GM12878 (cell line): ENCODE measurements around the gene DKKL1. TPM values are rescaled to one million over a fixed set of nuclear protein-coding genes. Genes with fewer than 3 reads are reported as not detected.

Experiments
- ATF3 ChIP-seq: IDR thresholded peaks from 2 replicates; pipeline ENCODE4 v1.6.1; 2011; ENCODE audit warnings: low read depth, mild to moderate bottlenecking, low read length, moderate library complexity, borderline replicate concordance; ENCODE audit errors: extremely low read depth
- CHD2 ChIP-seq: IDR thresholded peaks from 2 replicates; pipeline ENCODE4 v1.6.1; 2011; ENCODE audit warnings: low read depth, low read length, improper control_type of control experiment, borderline replicate concordance
- HSF1 ChIP-seq: fragments of 150-350 bp; IDR thresholded peaks from 2 replicates; pipeline ENCODE4 v1.6.1; 2014; ENCODE audit warnings: mild to moderate bottlenecking, low read depth, low read length
- JUND ChIP-seq: IDR thresholded peaks from 2 replicates; pipeline ENCODE4 v1.6.1; 2012; ENCODE audit warnings: low read depth, mild to moderate bottlenecking, low read length, improper control_type of control experiment, moderate library complexity
- MYB ChIP-seq: fragments of 150-350 bp; IDR thresholded peaks from 2 replicates; pipeline ENCODE4 v1.6.1; 2014; ENCODE audit warnings: mild to moderate bottlenecking, low read depth, low read length, borderline replicate concordance
- NFYB ChIP-seq: IDR thresholded peaks from 2 replicates; pipeline ENCODE4 v1.6.1; 2011; ENCODE audit warnings: low read depth, mild to moderate bottlenecking, low read length, improper control_type of control experiment, moderate library complexity; ENCODE audit not compliant: insufficient read depth
- PML ChIP-seq: IDR thresholded peaks from 2 replicates; pipeline ENCODE4 v1.6.1; 2012; ENCODE audit warnings: low read length, inconsistent platforms
- POLR2A ChIP-seq: IDR thresholded peaks from 2 replicates; pipeline ENCODE4 v1.6.1; 2011; ENCODE audit warnings: low read depth, mild to moderate bottlenecking, low read length
- RBBP5 ChIP-seq: fragments of 200-600 bp; sonication (generic); conservative IDR thresholded peaks from 2 replicates; pipeline ENCODE4 v1.6.1; 2016
- RELA ChIP-seq: fragments of 450-650 bp; IDR thresholded peaks from 2 replicates; pipeline ENCODE4 v1.8.0; 2014; ENCODE audit warnings: borderline replicate concordance; ENCODE audit not compliant: partially characterized antibody
- RELB ChIP-seq: fragments of 450-650 bp; IDR thresholded peaks from 2 replicates; pipeline ENCODE4 v1.6.1; 2017; ENCODE audit warnings: low read depth, mild to moderate bottlenecking, moderate library complexity
- SIN3A ChIP-seq: IDR thresholded peaks from 2 replicates; pipeline ENCODE4 v1.6.1; 2012; ENCODE audit warnings: low read depth, low read length, improper control_type of control experiment
- SREBF1 ChIP-seq: IDR thresholded peaks from 2 replicates; pipeline ENCODE4 v1.6.1; 2012; ENCODE audit warnings: mild to moderate bottlenecking, low read length
- SUPT20H ChIP-seq: IDR thresholded peaks from 2 replicates; pipeline ENCODE4 v1.6.1; 2011; ENCODE audit warnings: low read depth, mild to moderate bottlenecking, low read length, moderate library complexity, borderline replicate concordance; ENCODE audit not compliant: control insufficient read depth
- polyA plus RNA-seq, 11 experiments: library from polyadenylated mRNA; depleted of rRNA in 4 of 11; unstranded in 6 of 11; stranded (reverse) in 5 of 11; fragments of >200 nt; fragmentation: Nextera tagmentation in 4 of 11; fragmentation: Illumina TruSeq in 1 of 11; extraction: Ambion mirVana in 4 of 11; extraction: Trizol in 1 of 11; gene quantifications; 1 replicate in 1 of 11; 2 replicates in 10 of 11; pipeline versions ENCODE4 v1.2.1 to v1.2.3, GENCODE V29; 2011 to 2016; ENCODE audit warnings: inconsistent platforms in 2 of 11, missing spikeins in 2 of 11, low read depth in 1 of 11
- total RNA-seq, 4 experiments: library from RNA; depleted of rRNA in 3 of 4; stranded (reverse); fragments of >200 nt in 3 of 4; fragmentation: Illumina TruSeq in 1 of 4; extraction: Trizol in 1 of 4; gene quantifications; 2 replicates each; pipeline versions ENCODE4 v1.2.1 to v1.2.3, GENCODE V29; 2013 to 2021
- TF ChIP-seq, protein P1 (sequence below): fragments of 450-650 bp; IDR thresholded peaks from 2 replicates; pipeline ENCODE4 v1.6.1; 2017; ENCODE audit warnings: mild to moderate bottlenecking, moderate library complexity
- TF ChIP-seq, protein P2 (sequence below): IDR thresholded peaks from 2 replicates; pipeline ENCODE4 v1.6.1; 2012; ENCODE audit warnings: low read depth, low read length, improper control_type of control experiment
- TF ChIP-seq, protein P3 (sequence below), 3 experiments: IDR thresholded peaks in 2 of 3; conservative IDR thresholded peaks in 1 of 3; 2 replicates each; pipeline ENCODE4 v1.5.1; 2011; ENCODE audit warnings: low read depth in 3 of 3, low read length in 3 of 3, mild to moderate bottlenecking in 3 of 3, control low read depth in 2 of 3, moderate library complexity in 2 of 3, inconsistent platforms in 1 of 3, mixed read lengths in 1 of 3; ENCODE audit not compliant: control insufficient read depth in 2 of 3, insufficient read depth in 1 of 3; ENCODE audit errors: extremely low read depth in 1 of 3

DKKL1 gene
- total and polyA plus RNA-seq, 10 of the 15 experiments (the other 5 are each of a cell fraction or from before 2014, with no cell fraction given) = not detected

DNA sequence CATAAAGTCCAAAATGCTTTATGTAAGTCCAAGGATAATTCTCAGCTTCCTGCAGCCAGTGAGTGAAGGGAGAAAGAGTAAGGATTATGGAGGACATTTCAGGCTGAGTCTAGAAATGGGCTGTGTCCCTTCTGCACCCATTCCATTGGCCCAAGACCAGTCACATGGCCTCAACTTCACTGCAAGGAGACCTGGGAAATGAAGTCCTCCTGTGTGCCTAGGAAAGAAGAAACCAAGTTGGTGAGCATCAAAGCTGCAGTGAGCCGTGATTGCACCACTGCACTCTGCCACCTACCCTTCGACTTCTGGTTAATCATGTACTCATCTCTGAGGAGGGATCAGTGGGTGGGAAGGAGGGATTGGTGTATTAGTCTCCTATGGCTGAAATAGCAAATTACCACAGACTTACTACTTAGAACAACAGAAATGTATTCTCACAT lies 32.0 kb upstream of the DKKL1 start (continued):
- TF ChIP-seq HSF1 (no peak), JUND (no peak), SUPT20H (no peak), RELA (no peak), SIN3A (no peak), SREBF1 (peak; percentile 53; the same call in 1 of the 2 replicates), ATF3 (peak; percentile 89; the same call in 1 of the 2 replicates), RBBP5 (no peak), CHD2 (0 out of 2 replicates have a peak, but pooled peaks have one; percentile 53), RELB (peak; percentile 40; the same call in 1 of the 2 replicates), MYB (no peak), POLR2A (no peak), PML (no peak), NFYB (peak; percentile 77)
- TF ChIP-seq, protein P1, sequence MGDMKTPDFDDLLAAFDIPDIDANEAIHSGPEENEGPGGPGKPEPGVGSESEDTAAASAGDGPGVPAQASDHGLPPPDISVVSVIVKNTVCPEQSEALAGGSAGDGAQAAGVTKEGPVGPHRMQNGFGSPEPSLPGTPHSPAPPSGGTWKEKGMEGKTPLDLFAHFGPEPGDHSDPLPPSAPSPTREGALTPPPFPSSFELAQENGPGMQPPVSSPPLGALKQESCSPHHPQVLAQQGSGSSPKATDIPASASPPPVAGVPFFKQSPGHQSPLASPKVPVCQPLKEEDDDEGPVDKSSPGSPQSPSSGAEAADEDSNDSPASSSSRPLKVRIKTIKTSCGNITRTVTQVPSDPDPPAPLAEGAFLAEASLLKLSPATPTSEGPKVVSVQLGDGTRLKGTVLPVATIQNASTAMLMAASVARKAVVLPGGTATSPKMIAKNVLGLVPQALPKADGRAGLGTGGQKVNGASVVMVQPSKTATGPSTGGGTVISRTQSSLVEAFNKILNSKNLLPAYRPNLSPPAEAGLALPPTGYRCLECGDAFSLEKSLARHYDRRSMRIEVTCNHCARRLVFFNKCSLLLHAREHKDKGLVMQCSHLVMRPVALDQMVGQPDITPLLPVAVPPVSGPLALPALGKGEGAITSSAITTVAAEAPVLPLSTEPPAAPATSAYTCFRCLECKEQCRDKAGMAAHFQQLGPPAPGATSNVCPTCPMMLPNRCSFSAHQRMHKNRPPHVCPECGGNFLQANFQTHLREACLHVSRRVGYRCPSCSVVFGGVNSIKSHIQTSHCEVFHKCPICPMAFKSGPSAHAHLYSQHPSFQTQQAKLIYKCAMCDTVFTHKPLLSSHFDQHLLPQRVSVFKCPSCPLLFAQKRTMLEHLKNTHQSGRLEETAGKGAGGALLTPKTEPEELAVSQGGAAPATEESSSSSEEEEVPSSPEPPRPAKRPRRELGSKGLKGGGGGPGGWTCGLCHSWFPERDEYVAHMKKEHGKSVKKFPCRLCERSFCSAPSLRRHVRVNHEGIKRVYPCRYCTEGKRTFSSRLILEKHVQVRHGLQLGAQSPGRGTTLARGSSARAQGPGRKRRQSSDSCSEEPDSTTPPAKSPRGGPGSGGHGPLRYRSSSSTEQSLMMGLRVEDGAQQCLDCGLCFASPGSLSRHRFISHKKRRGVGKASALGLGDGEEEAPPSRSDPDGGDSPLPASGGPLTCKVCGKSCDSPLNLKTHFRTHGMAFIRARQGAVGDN = no peak
- TF ChIP-seq, protein P2, sequence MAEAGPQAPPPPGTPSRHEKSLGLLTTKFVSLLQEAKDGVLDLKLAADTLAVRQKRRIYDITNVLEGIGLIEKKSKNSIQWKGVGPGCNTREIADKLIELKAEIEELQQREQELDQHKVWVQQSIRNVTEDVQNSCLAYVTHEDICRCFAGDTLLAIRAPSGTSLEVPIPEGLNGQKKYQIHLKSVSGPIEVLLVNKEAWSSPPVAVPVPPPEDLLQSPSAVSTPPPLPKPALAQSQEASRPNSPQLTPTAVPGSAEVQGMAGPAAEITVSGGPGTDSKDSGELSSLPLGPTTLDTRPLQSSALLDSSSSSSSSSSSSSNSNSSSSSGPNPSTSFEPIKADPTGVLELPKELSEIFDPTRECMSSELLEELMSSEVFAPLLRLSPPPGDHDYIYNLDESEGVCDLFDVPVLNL = no peak
- TF ChIP-seq, protein P3, sequence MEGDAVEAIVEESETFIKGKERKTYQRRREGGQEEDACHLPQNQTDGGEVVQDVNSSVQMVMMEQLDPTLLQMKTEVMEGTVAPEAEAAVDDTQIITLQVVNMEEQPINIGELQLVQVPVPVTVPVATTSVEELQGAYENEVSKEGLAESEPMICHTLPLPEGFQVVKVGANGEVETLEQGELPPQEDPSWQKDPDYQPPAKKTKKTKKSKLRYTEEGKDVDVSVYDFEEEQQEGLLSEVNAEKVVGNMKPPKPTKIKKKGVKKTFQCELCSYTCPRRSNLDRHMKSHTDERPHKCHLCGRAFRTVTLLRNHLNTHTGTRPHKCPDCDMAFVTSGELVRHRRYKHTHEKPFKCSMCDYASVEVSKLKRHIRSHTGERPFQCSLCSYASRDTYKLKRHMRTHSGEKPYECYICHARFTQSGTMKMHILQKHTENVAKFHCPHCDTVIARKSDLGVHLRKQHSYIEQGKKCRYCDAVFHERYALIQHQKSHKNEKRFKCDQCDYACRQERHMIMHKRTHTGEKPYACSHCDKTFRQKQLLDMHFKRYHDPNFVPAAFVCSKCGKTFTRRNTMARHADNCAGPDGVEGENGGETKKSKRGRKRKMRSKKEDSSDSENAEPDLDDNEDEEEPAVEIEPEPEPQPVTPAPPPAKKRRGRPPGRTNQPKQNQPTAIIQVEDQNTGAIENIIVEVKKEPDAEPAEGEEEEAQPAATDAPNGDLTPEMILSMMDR (IDR thresholded peaks at IDR 0.05 in 2 of 3, conservative IDR thresholded peaks at IDR 0.05 in 1 of 3; ENCODE audit: control insufficient read depth in 2 of 3, extremely low read depth in 1 of 3, insufficient read depth in 1 of 3, low read depth in 3 of 3, low read length in 3 of 3) = no peak
